ENCODE measurements around the gene YOD1.

Gene YOD1

DNA sequence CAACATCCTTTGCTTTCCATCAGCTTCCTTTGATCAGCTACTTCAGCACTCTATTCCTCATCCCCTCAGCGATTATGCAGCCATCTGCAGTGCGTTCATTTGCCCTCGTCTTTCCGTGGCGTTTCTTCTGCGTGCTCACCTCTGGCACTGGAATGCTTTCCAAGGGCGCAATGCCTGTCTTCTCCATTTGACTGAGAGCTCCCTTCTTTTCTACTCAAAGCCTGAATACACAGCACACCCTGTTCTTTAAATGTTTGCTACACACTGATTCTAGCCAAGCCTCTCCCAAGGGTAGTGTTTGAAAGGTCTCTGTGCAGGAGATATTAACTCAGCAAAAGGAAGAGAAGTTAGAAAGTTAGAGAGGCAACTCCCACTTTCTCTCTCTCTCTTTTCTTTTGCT is 41.1 kb downstream of the YOD1 start:
- Histone ChIP-seq H3K9me3 (ENCODE audit: insufficient read depth, low read length) (no peaks in the 10 kb centered on the region), H3K9ac (ENCODE audit: low read length) (no peak overlapping the region), H4K20me1 (ENCODE audit: insufficient read depth, low read length) (no peaks in the 10 kb centered on the region), H3K4me2 (ENCODE audit: low read length) (no peak overlapping the region), H3K27me3 (ENCODE audit: low read depth, low read length) (peaks cover 64% of the 10 kb centered on the region), H2AFZ (ENCODE audit: low read depth, low read length) (no peak overlapping the region), H3K27ac (ENCODE audit: low read length) (no peak overlapping the region), H3K36me3 (replicated peaks; ENCODE audit: low read depth, low read length) (no peaks in the 10 kb centered on the region), H3K4me3 (ENCODE audit: low read length) (no peak overlapping the region), H3K79me2 (ENCODE audit: low read length) (no peaks in the 10 kb centered on the region), H3K4me1 (ENCODE audit: low read length) (no peaks in the 10 kb centered on the region)
- TF ChIP-seq EZH2phosphoT487 (IDR thresholded peaks at IDR 0.05; ENCODE audit: low read depth), result no peak
- TF ChIP-seq, protein P1, sequence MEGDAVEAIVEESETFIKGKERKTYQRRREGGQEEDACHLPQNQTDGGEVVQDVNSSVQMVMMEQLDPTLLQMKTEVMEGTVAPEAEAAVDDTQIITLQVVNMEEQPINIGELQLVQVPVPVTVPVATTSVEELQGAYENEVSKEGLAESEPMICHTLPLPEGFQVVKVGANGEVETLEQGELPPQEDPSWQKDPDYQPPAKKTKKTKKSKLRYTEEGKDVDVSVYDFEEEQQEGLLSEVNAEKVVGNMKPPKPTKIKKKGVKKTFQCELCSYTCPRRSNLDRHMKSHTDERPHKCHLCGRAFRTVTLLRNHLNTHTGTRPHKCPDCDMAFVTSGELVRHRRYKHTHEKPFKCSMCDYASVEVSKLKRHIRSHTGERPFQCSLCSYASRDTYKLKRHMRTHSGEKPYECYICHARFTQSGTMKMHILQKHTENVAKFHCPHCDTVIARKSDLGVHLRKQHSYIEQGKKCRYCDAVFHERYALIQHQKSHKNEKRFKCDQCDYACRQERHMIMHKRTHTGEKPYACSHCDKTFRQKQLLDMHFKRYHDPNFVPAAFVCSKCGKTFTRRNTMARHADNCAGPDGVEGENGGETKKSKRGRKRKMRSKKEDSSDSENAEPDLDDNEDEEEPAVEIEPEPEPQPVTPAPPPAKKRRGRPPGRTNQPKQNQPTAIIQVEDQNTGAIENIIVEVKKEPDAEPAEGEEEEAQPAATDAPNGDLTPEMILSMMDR (IDR thresholded peaks at IDR 0.05; ENCODE audit: low read depth, low read length), result no peak

DNA sequence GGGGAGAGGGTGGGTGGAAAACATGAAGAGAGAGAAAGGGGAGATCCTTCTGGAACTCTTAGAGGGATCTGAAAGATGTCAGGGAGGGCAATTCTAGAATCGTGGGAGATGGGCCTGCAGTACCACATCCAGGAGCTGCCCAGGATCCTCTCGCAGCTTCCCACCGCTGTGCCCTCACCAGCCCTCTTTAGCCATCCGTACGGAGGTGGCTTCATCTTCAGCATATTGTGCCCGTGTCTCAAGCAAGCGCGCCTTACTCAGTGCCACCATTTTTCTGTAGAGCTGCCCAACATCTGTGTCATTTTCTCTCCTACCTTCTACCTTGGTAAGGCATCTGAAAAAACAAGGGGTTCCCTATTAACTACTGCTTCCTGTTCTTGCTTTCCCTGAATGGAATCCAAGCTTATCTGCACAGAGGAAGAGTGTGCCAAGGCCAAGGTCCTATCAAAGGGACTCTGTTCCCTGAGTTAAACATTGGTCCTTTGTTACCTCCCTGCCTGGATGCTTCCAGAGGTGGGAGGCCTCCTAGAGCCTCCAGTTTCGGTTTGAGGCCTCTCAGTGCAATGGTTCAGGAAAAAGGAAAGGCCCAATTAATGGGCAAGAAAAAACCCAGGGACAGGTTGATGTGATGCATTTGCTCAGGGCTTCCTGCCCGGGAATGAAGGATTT is 41.7 kb downstream of the YOD1 start:
- H3K27ac ChIP-seq (ENCODE audit: low read length), result no peak overlapping the region
- peaks cover 62% of the 10 kb centered on the region for H3K27me3 ChIP-seq (ENCODE audit: low read depth, low read length)
- H3K4me3 ChIP-seq (ENCODE audit: low read length), result no peak overlapping the region
- H4K20me1 ChIP-seq (ENCODE audit: insufficient read depth, low read length), result no peaks in the 10 kb centered on the region
- H3K4me2 ChIP-seq (ENCODE audit: low read length), result no peak overlapping the region
- H3K79me2 ChIP-seq (ENCODE audit: low read length), result no peaks in the 10 kb centered on the region
- H2AFZ ChIP-seq (ENCODE audit: low read depth, low read length), result no peak overlapping the region
- TF ChIP-seq EZH2phosphoT487 (IDR thresholded peaks at IDR 0.05; ENCODE audit: low read depth), result no peak
- TF ChIP-seq, protein P1 (IDR thresholded peaks at IDR 0.05; ENCODE audit: low read depth, low read length), result no peak
- H3K9me3 ChIP-seq (ENCODE audit: insufficient read depth, low read length), result no peaks in the 10 kb centered on the region
- no peaks in the 10 kb centered on the region for H3K36me3 ChIP-seq (replicated peaks; ENCODE audit: low read depth, low read length)
- H3K4me1 ChIP-seq (ENCODE audit: low read length), result peaks cover 3% of the 10 kb centered on the region; the same call in 1 of the 2 replicates
- no peak overlapping the region for H3K9ac ChIP-seq (ENCODE audit: low read length)

DNA sequence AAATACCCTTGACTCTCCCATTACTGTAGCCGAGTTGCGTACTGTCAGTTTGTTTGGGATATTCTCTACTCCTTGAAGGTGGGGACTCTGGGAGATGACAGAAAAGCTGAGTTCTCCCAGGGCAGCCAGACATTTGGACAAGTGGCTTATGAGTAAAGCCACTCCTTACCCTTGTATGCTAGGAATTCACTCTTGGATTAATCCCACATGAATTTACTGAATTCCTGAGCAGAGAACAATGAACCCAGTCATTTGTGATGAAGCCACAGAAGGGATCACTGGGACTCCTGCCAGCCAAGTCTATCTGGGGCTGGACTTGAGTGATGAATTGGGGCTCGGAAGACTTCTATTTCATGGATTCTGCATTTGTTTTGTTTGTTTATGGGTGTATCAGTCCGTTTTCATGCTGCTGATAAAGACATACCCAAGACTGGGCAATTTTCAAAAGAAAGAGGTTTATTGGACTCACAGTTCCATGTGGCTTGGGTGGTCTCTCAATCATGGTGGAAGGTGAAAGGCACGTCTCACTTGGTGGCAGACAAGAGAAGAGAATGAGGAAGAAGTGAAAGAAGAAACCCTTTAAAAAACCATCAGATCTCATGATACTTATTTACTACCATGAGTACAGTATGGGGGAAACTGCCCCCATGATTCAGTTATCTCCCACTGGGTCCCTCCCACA is 43.5 kb downstream of the YOD1 start:
- peaks cover 3% of the 10 kb centered on the region; the same call in 1 of the 2 replicates for H3K4me1 ChIP-seq (ENCODE audit: low read length)
- H2AFZ ChIP-seq (ENCODE audit: low read depth, low read length), result no peak overlapping the region
- no peak overlapping the region for H3K4me2 ChIP-seq (ENCODE audit: low read length)
- peaks cover 48% of the 10 kb centered on the region for H3K27me3 ChIP-seq (ENCODE audit: low read depth, low read length)
- TF ChIP-seq, protein P1 (IDR thresholded peaks at IDR 0.05; ENCODE audit: low read depth, low read length), result no peak
- TF ChIP-seq EZH2phosphoT487 (IDR thresholded peaks at IDR 0.05; ENCODE audit: low read depth), result no peak
- H3K9me3 ChIP-seq (ENCODE audit: insufficient read depth, low read length), result no peaks in the 10 kb centered on the region
- H4K20me1 ChIP-seq (ENCODE audit: insufficient read depth, low read length), result no peaks in the 10 kb centered on the region
- no peak overlapping the region for H3K27ac ChIP-seq (ENCODE audit: low read length)
- H3K9ac ChIP-seq (ENCODE audit: low read length), result no peak overlapping the region
- H3K79me2 ChIP-seq (ENCODE audit: low read length), result no peaks in the 10 kb centered on the region
- no peaks in the 10 kb centered on the region for H3K36me3 ChIP-seq (replicated peaks; ENCODE audit: low read depth, low read length)
- no peak overlapping the region for H3K4me3 ChIP-seq (ENCODE audit: low read length)

DNA sequence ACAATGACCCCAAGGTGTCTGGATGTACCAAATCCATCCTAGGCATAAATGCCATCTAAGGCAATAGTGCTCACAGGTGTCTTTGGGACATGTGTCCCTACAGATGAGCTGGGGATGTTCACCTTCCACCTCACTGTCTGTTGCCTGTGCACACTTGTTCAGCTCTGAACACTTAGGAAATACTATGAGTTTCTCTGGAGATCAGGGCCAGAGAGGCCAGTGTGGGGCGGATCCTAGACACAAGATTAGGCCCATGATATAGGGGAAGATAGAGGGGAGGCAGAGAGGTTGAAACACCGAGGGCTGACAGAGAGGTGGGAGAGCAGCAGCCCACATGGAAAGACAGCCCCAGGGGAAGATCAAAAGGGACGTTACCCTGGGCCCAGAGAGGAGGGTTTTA is 44.1 kb downstream of the YOD1 start:
- H3K4me1 ChIP-seq (ENCODE audit: low read length), result peaks cover 3% of the 10 kb centered on the region; the same call in 1 of the 2 replicates
- no peak overlapping the region for H3K27ac ChIP-seq (ENCODE audit: low read length)
- no peak overlapping the region for H2AFZ ChIP-seq (ENCODE audit: low read depth, low read length)
- H3K9me3 ChIP-seq (ENCODE audit: insufficient read depth, low read length), result no peaks in the 10 kb centered on the region
- no peak overlapping the region for H3K9ac ChIP-seq (ENCODE audit: low read length)
- H3K4me3 ChIP-seq (ENCODE audit: low read length), result no peak overlapping the region
- H3K27me3 ChIP-seq (ENCODE audit: low read depth, low read length), result peaks cover 42% of the 10 kb centered on the region
- no peaks in the 10 kb centered on the region for H3K36me3 ChIP-seq (replicated peaks; ENCODE audit: low read depth, low read length)
- H3K4me2 ChIP-seq (ENCODE audit: low read length), result no peak overlapping the region
- no peak for TF ChIP-seq EZH2phosphoT487 (IDR thresholded peaks at IDR 0.05; ENCODE audit: low read depth)
- TF ChIP-seq, protein P1 (IDR thresholded peaks at IDR 0.05; ENCODE audit: low read depth, low read length), result no peak
- no peaks in the 10 kb centered on the region for H3K79me2 ChIP-seq (ENCODE audit: low read length)
- H4K20me1 ChIP-seq (ENCODE audit: insufficient read depth, low read length), result no peaks in the 10 kb centered on the region

Measured in OCI-LY3 (cell line).